GM18858 (cell line): ENCODE results near the gene DNAH14.
"Not testable (repeated sequence)": the region's sequence is repeated elsewhere in the genome, so short reads cannot be mapped to it uniquely, and the experiment has no call there.

Source experiments
- ATAC-seq: cut with Tn5 transposase; IDR thresholded peaks from one replicate; pipeline ENCODE4 v1.9.1; 2021; ENCODE audit not compliant: unreplicated experiment

DNAH14 gene

DNA sequence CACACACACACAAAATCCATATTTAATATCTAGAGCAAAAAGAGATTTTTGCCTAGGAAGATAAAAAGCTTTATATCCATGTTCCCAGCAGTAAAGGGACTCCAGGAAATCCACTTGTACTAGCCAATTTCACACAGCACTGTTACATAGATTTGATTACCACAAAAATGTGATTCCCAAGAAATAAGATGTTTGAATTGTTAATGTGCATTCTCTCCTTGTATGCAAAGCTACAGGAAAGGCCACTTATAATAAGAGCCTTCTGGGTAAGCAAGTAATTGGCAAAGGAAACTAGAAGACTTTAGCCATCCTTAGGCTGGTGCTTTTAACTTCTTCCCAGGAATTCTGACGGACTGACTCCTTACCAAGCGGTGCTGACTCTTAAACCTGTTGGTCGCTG lies 409.1 kb downstream of the DNAH14 start:
- no peak for ATAC-seq

DNA sequence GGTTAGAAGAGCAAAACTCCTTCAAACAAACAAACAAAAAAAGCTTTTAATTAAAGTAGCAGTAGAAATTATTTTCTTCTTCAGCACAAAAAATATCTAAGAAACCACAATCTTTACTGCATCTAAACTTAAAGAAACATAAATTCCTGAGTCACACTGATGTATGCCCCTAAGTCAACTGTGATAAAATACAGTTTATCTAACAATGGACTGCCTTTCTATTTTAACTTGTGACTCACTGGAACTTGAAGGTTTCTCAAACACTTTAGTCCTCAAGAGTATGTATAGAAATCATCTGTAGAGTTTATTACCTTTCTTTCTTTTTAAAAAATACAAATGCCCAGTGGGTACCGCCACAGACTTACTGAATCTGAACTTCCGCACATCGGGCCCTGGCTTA lies 412.2 kb downstream of the DNAH14 start:
- ATAC-seq, result no peak

DNA sequence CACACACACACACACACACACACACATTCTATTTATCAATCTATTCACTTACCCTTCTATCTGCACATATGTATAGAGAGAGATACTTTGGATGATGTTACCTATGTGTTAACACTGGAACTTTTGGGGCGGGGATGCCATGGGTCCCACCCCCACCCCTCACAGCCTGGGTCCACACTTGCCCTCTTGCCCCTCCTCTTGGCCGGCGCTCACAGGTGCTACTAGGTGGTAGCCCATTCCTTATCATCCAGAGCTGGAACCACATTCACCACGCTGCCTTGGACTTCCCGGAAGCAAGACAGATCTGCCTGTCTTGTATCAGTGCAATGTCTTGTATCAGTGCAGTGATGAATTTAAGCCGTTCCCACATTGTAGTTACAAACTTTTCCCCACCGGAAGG lies 413.2 kb downstream of the DNAH14 start:
- ATAC-seq, result no peak

DNA sequence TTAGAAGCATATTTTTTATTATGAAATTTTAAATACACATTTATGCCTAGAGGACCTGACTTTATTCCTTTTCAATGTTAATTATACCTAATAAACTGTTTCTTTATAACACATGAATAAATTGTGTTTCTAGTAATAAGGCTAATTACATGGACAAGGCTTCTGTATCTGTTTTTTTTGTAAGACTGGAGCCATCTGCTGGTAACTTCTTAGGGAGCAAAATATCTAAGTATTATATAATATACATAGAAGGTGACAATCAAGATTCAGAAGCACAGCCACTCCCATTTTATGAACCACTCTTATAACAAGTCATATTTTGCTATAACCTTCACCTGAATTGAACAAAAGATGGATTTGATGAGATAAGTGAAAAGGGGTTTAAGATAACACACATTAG lies 414.1 kb downstream of the DNAH14 start:
- no peak for ATAC-seq

DNA sequence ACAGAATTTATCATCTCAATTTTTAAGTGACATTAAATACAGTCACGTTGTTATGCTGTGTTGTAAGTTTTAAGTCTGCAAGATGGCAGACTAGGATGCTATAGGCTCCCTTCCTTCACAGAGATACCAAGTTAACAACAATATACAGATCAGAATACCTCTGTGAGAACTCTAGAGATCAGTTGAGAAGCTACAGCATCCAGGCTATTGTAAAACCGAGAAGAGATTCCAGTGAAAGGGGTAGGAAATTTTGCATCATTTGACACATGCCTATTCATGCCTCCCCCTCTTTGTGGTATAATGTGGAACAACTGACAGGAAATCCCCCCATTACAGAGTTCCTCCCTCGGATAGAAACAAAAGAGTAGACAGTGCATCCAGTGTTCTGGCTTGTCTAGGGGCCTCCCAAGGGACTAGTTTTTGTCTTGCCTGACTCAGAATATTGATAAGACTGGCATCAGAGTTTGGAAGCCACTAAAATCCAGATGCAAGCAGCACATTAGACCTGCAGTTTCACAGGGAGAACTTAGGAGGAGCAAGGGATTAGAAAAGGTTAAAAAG lies 417.7 kb downstream of the DNAH14 start:
- ATAC-seq, result no peak

DNA sequence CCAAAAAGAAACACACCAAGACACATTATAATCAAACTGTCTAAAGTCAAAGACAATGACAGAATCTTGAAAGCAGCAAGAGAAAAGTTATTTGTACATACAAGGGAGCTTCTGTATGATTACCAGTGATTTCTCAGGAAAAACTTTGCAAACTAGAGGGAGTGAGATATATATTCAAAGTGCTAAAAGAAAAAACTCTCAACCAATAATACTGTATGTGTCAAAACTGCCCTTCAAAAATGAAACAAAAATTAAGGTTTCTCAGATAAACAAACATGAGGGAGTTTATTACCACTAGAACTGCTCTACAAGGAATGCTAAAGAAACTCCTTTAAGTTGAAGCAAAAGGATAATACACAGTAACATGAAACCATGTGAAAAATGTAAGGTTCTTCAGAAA lies 418.9 kb downstream of the DNAH14 start:
- no peak for ATAC-seq

DNA sequence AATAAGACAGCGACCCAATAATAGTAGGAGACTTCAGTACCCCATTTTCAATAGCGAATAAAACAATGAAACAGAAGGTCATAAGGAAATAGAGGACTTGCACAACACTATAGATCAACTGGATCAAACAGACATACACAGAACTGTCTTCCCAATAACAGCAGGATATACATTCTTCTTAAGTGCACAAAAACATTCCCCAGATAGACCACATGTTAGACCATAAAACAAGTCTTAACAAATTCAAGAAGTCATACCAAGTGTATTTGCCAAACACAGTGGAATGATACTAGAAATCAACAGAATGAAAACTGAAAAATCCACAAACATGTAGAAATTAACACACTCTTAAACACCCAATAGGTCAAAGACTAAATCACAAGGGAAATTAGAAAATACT lies 420.4 kb downstream of the DNAH14 start:
- no peak for ATAC-seq

DNA sequence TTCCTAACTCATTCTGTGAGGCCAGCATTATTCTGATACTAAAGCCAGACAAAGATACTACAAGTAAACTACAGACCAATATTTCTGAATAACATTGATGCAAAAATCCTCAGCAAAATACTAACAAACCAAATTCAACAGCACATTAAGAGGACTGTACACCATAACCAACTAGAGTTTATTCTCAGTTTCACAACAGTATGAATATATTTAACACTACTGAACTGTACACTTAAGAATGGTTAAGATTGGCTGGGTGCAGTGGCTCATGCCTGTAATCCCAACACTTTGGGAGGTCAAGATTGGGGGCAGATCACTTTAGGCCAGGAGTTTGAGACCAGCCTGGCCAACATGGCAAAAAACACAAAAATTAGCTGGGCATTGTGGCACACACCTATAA lies 421.4 kb downstream of the DNAH14 start:
- no peak for ATAC-seq

DNA sequence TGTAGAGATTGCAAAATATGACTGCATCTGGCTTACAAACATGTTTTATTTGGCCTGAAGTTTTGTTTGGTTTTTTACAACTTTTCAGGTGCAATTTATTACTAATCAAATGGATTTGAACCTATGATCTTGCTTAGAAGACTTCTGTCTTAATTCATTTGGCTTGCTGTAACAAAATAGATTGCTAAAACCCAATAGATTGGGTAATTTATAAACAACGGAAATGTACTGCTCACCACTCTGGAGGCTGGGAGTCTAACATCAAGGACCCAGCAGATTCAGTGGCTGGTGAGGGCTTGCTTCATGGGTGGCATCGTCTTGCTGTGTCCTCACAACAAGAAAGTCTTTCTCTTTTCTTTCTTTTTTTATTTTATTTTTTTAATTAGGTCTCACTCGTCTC lies 425.4 kb downstream of the DNAH14 start:
- no peak for ATAC-seq

DNA sequence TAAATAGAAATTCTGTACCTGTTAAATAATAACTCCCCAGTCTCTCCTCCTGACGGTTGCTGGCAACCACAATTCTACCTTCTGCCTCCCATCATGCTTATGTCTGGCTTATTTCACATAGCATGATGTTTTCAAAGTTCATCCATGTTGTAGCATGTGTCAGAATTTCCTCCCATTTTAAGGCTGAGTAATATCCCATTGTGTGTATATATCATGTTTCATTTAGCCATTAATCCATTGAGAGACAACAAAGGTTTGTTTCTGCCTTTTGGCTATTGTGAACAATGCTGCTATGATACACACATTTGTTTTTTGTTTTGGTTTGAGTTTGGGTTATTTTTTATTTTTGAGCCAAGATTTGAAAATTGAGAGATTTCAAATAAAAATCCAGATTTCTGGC lies 426.4 kb downstream of the DNAH14 start:
- no peak for ATAC-seq

DNA sequence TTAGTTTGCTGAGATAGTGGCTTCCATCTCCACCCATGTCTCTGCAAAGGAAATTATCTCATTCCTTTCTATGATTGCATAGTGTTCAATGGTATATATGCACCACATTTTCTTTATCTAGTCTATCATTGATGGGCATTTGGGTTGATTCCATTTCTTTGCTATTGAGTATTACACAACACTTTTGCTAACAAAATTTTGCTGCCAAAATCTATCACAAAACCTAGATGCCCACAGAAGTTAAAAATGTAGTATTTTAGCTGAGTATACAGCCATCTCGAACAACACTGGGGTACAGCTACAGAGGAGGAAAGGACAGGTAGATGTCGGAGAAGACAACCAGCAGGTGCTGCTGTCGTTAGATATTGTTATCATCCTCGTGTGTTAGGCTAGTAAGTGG lies 430.6 kb downstream of the DNAH14 start:
- ATAC-seq, result no peak

DNA sequence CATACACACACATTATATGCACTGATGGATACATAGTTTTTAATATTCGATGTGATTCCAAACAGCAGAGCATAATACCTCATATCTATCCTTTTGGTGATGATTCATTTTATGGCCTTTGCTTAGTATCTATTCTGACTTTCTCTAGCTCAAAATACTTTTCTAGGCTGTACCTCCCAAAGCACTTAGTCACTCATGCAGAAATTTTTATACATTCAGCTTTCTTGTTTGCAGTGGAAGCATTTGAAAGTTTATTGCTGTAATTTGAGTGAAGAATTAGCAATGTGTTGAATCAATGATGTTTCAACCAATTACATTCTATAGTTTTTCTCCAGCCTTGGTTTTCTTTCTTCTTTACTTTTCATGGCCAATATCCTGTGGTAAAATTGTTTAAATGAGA lies 431.7 kb downstream of the DNAH14 start:
- ATAC-seq, result no peak

DNA sequence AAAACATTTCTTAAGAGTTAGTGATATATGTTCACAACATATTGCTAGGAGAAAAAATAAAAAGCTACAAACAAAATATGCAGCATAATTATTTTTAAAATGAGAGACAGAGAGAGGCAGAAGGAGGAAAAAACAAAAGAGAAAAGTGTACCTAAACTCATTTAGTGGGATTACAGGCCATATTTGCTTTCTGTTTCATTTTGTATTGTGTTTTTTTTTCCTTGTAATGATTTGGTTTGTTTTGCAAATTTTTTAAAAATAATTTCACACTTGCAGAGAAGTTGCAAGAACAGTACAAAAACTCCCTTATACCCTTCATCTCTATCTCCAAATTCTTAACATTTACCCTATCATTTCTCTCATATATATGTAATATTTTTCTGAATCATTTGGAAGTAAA lies 433.3 kb downstream of the DNAH14 start:
- ATAC-seq, result no peak

DNA sequence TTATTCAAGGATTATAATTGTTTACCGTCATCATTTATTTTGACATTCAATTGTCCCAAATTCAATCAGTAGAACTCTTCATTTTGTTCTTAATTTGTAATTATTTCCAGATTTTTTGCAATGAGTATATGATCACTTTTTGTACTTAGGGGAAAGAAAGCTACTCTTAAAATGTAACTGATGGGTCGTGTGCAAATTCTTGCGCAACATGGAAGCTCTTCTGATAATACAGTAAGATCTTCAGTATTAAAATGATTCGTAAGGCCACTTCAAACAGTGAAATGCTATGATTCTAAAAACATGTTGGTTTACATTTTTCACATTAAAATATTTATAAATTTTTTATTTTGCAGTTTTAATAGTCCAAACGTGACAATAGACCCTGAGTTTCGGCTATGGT lies 435.0 kb downstream of the DNAH14 start:
- no peak for ATAC-seq

DNA sequence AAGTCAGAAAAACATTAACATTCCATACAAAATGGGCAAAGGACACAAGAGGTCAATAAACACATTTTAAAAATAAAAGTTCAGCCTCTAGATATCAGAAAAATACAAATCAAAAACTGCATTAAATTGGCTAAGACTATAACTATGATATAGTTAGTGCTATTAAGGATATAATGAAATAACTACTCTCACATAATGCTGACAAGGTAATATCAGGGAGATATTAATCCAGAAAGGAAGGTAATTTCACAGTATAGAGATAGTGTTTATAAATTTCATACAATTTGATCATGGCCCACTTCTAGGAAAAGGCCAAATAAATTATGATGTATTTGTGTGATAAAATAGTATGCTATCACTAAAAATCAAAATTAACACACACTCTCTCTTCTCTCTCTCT lies 436.5 kb downstream of the DNAH14 start:
- ATAC-seq, result no peak

DNA sequence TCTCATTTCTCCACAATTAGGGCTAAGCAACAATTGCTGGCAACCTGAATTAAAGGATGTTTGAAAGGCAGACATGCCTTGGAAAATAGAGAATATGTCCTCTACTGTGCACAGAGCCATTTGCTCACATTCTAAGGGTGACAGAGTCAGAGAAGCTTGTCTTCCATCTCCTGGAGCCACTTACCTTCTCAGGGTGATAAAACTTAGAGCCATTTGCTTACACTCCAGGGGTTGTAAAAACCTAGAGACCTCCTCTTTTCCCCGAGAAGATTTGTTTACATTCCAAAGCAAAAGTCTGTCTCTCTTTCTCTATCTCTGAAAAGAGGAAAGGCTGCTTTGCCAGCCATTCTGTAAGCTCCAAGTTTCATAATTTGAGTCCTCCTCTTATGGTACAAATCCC lies 437.1 kb downstream of the DNAH14 start:
- no peak for ATAC-seq

DNA sequence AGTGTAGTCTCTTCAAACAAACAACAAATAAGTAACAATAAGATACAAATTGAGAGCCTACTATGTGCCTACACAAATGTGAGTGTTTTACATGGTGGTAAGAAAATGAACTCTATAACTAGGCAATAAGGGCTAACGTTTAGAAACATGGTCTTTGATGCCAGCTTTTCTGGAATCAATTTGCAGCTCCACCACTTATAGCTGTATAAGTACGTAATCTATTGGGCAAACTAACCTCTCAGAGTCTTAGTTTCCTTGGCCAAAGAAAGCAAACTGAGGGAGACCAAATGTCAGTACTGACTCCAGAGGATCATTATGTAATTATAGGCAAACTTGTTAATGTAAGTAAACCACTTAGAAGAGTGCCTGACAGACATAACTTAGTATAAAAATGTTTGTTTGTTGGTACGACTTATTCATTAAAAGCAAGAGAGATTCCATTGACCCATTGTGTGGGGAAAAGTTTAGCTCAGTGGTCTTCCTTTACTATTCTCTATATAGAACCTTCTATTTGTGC lies 438.6 kb downstream of the DNAH14 start:
- ATAC-seq, result no peak

DNA sequence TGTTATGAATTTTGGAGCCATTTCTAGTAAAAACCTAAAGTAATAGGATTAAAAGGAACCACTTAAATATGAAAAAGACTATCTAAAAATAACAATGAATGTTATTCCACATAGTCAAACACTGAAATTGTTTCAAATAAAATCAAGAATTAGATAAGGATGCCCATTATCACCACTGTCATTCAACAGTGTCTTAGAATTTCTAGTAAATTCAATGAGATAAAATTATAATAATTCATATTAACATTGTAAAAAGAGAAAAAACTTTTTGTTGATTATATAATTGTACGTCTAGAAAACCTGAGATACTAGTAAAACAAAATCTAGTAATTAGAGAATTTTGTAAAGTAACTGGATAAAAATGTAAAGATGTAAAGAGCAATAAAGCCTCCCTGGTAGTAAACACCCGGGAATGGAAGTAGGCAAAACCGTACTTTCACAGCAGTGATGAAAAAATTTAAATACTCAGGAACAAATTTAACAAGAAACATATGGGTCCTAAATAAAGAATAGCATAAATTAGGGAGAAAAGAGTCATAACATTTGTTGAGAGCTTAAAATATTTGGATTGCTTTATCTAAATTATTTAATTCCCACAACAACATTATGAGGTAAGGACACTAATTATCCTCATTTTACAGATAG lies 442.0 kb downstream of the DNAH14 start:
- ATAC-seq, result no peak

DNA sequence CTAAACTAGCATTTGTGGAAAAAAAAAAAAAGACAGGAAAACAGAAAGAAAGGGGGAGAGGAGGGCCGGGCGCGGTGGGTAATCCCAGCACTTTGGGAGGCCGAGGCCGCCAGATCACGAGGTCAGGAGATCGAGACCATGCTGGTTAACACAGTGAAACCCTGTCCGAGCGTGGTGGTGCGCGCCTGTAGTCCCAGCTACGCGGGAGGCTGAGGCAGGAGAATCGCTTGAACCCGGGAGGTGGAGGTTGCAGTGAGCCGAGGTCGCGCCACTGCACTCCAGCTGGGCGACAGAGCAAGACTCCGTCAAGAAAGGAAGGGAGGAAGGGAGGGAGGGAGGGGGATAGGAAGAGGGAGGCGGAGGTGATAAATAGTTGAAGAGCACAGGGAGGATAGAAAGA lies 443.7 kb downstream of the DNAH14 start:
- ATAC-seq, result no peak

DNA sequence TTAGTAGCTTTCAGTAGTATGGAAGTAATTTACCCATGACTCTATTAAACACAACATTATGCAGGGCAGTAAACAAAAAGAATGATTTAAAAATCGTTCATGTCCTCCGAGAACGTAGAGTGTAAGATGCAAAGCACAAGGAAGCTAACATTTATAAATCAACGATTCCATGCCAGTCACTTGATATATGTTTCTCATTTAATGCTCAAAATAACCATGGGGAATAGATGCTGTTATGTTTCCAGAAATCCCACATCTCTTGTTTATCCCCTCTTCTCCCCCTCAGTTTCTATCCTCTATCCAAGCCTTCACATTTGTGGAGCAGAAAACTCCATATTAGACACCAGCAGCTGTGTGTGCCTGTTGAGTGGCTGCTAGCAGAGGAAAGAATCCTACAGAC lies 445.5 kb downstream of the DNAH14 start:
- no peak for ATAC-seq

DNA sequence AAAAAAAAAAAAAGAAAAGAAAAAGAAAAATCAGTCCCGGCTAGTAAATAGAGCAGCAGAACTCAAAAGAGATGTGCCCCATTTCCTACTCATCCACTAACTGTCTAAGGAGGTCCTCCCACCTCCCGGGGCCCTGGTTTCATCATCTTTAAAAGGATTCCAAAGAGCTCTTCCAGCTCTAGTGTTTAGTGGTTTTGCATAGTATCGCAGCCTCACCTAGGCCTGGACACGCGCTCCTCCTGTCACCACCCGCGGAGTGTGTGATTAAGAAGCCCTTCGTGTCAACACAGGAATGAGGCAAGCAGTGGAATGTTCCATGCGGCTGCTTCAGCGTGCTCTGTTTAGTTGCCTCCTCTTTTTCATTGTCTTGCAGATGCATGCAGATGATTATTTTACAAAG lies 449.4 kb downstream of the DNAH14 start:
- ATAC-seq, result no peak

DNA sequence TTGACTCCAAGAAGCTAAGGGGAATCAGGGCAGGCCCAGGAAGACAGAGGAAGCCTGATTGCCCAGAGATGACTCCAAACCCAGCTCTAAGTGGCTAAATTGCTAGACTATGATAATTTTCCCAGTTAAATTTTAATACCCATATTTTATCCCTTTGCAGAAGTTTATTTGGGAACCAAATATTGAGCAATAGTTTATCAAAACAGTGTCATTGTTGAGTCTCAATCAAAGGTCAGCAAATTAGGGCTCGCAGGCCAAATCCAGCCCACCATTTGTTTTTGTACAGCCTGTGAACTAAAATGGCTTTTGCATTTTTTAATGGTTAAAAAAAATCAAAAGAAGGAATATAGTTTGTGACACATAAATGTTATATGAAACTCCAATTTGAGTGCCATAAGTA lies 451.2 kb downstream of the DNAH14 start:
- ATAC-seq, result no peak

DNA sequence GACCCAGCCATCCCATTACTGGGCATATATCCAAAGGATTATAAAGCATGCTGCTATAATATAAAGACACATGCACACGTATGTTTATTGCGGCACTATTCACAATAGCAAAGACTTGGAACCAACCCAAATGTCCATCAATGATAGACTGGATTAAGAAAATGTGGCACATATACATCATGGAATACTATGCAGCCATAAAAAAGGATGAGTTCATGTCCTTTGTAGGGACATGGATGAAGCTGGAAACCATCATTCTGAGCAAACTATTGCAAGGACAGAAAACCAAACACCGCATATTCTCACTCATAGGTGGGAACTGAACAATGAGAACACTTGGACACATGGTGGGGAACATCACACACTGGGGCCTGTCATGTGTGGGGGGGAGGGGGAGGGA lies 457.4 kb downstream of the DNAH14 start:
- not testable (repeated sequence) for ATAC-seq
